A172 (cell line): ENCODE measurements around the gene NTM. TPM values are rescaled to one million over a fixed set of nuclear protein-coding genes. Genes with fewer than 3 reads are reported as not detected.

Source experiments
- DNase-seq: peaks from one replicate; pipeline ENCODE4 v3.0.0-alpha.2; 2015; ENCODE audit warnings: low spot score
- total RNA-seq: library from RNA; depleted of rRNA; stranded (reverse); fragments of >200 nt; shearing (Covaris generic); gene quantifications from 2 replicates; pipeline ENCODE4 v1.2.3, GENCODE V29; 2014

The NTM gene
- total RNA-seq, 1 experiment from 2014 or later, result 1.4 TPM

DNA sequence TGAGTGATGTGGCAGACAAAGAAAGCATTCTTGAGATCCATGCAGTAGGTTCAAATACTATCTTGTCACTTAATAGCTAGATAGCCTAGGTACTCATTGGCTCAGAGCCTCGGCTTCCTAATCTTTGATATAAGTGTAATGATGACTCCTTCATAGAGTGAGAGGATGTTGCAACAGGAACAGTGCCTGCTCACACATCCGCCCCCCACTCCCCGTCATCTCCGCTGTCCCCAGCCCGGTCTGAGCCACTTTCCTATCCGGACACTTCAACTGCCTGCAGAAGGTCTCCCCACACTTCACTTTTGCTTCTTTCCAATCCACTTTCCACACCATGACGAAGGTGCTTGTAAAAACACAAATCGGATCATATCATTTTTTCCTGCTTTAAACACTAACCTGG is 128.8 kb downstream of the NTM start:
- DNase-seq, result no peak

DNA sequence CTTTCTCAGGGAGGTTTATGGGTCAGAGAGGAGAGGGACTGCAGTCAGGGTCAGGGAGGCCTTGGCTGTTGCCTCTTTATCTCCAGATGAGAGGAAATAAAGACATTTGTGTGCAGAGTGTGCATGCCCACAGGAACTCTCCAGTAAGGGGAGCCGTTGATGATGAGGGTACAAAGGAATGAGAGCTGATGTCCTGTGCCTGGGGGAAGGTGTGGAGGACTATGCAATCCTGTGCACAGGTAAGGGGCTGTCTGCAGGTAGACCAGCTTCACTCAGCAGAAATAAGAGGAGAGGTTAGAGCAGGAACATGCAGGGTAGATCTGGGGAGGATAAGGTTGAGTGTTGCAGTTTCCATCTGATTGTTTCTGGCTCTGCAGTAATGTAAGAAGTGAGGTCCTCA is 132.6 kb downstream of the NTM start:
- DNase-seq, result no peak

DNA sequence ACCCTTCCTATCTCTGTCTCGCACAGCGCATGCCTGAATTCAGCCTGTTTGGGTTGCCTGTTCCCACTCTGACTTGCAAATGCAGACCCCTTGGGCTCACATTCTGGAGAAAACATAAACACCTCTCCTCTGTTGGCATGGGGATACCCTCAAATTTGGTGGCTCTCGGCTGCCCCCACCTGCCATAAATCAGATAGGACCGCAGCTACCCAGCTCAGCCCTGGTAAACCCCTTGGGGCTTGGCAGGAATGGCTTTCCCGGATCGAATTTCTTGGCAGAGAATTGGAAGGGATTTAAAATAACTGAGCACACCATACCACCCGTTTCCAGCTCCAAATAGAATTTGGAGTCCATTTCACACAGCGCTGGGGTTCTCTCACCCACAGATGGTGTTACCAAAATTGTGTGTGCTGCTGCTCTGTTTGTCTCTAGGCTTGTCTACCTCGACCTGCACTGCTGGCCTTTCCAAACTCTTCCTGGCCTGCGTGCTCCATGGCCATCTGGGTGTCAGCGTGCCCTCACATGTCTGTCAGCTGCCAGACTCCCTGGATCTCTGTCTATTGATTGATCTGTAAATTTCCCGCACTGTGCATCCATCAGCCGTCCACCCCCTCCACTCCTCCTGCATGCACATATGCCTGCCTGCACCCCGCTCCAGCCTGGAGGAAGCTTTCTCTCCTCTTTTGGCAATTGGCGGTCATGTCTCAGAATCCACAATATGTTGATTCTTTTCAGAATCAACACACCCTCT is 134.0 kb downstream of the NTM start:
- no peak for DNase-seq

GRCh38 chr11:131506348-131506747 is 135.9 kb downstream of the NTM start:
- no peak for DNase-seq

- no peak for DNase-seq
Observed at GRCh38 chr11:131510662-131511061, 140.2 kb downstream of the NTM start.

GRCh38 chr11:131511794-131512193 is 141.4 kb downstream of the NTM start:
- DNase-seq, result no peak

GRCh38 chr11:131512228-131512627 is 141.8 kb downstream of the NTM start:
- DNase-seq, result no peak

DNA sequence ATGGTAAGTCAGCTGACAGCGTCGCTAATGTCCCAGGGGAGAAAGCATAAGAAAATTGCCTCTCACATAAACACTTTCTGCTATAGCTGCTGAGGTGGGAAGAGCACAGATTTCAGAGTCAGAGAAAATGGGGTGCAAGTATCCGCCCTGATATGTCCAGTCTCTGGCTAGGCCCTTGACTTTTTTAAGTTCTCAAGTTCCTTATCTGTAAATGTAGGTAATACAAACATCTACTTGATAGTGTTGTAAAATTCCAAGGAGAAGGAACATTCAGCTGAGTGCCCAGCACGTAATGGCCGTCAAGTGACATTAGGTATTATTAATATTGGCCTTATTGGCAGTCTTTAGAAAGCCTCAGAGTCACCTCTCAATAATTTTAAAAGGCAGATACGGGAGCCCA is 143.6 kb downstream of the NTM start:
- no peak for DNase-seq

GRCh38 chr11:131518305-131518838 is 148.0 kb downstream of the NTM start:
- DNase-seq, result no peak

DNA sequence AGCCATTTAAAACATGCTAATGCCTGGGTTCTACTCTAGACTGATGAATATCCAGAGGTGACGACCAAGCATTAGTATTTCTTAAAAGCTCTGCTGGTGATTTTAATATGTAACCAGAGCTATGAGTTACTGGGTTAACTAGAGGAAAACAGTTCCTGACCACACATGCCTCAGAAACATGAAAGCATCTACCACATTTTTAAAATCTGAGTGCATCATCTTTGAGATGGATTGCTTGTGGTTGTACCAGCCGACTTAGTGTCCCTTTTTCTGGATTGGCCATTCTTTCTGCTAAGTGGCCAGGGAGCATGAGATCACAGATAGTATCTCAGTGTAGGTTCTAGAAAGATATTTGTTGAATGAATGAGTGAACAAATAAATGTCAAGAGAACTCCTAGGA is 152.4 kb downstream of the NTM start:
- no peak for DNase-seq

DNA sequence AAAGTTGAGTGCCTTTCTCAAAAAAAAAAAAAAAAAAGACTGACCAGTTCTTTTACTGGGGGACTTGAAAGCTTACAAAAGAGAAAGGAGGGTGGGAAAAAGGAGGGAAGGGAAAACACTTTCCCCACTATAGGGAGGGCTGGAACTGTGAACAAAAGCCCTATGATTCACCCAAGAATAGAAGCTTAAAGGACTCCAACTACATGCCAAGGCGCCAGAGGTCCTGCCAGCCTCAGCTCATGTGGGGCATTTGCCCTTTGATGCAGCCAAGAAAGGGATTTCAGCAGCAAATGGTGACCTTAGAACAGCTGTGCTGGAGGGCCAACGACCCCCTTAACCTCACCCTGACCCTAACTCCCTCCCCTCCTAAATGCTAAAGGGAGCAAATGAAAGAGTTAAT is 160.0 kb downstream of the NTM start:
- no peak for DNase-seq

GRCh38 chr11:131533149-131533548 is 162.7 kb downstream of the NTM start:
- no peak for DNase-seq

GRCh38 chr11:131533998-131534397 is 163.6 kb downstream of the NTM start:
- DNase-seq, result no peak

- no peak for DNase-seq
Observed at GRCh38 chr11:131534611-131535010, 164.2 kb downstream of the NTM start.

- no peak for DNase-seq
Observed at GRCh38 chr11:131536159-131536558, 165.7 kb downstream of the NTM start.

GRCh38 chr11:131537196-131537595 is 166.8 kb downstream of the NTM start:
- DNase-seq, result no peak

DNA sequence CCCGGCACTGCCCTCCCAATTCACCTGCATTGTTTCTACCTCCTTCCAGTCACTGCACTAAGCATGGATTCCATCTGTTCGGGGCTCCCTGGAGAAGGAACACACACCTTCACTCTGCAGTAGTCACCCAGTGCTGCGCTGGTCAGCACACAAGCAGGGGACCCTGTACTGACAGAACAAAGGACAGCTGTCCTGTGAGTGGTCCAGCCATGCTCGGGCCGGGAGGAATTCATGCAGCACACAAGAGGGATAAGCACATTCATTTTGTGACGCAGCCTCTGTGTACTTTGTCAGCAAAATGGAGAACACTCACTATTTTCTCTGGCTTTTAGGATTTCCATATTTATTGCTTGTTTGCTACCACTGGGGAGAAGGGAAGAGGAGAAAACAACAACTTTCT is 167.3 kb downstream of the NTM start:
- DNase-seq, result no peak

- no peak for DNase-seq
Observed at GRCh38 chr11:131538322-131538721, 167.9 kb downstream of the NTM start.

- DNase-seq, result no peak
Observed at GRCh38 chr11:131540676-131541075, 170.3 kb downstream of the NTM start.

DNA sequence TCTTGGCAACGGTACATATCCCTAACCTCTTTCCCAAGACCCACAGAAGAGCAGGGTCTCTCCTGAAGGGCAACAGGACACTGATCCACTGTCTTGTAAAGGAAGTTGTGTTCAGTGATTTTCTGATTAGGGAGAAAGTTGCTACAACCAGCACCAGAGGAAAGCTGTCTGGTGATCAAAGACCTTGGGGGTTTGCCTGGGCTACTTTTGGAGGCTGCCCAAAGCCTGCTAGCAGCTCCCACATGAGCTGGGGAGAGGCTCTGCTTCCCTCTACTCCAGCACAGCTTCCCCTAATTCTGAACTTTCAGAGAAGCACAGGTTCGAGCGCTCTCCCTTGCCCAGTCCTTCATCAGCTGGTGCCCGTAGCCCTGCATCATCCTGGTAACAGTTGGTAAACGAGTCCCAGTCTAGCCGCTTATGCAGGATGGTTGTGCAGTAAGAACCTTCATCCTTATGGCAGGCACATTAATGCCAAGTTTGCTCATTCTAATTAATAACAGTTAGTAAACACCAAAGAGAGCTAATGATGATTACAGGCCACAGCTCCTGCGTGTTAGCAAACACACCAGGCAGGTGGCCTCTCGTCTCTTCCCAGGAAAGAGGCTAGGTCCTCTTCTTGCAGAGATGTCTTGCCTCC is 173.1 kb downstream of the NTM start:
- DNase-seq, result no peak

DNA sequence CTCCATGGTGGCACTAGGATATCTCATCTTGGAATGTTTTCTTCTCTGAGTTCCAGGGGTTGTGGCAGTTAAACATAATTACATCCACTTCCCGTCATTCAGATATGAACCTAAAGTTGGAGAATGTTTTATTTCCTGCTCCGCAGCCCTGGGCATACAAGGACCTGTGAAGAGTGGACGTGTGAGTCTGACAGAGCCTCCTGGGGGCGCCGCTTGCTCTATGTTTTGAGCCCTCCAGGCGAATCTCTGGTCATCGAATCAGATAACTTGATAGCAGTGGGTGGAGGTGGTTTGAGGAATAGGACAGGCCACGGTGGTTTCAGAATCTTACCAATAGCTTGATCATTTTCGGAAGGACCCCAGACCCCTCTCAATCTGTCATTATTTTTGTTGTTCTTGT is 174.2 kb downstream of the NTM start:
- DNase-seq, result no peak

DNA sequence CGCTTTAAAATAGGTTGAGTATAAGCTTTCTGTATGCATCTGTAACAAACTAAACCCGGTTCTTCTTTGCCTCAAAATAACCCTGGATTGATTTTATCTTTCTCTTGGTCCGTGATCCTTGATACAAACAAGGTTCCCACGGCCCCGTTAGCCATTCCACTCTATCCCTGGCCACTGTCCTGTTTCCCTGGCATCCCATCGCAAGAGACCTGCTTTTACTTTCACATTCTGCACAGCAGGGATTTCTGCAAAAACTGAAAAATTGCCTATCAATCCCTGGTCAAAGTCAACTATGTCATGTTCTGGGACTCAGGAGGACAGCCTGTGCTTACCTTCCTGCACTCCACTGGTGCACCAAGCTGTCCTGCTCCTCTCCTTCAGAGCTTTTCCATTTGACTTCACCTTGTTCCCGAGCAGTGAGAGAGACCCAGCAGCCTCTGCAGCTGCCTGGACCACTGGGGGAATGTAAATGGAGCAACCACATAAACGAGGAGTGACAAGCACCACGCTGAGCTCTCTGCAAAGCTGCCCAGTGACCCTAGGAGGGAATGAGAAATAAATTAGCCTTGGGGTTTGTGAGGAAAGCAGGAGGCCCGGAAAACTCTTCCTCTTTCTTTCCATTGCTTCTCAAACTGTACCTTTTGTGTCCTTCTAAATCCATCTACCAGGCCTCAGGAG is 175.9 kb downstream of the NTM start:
- no peak for DNase-seq

DNA sequence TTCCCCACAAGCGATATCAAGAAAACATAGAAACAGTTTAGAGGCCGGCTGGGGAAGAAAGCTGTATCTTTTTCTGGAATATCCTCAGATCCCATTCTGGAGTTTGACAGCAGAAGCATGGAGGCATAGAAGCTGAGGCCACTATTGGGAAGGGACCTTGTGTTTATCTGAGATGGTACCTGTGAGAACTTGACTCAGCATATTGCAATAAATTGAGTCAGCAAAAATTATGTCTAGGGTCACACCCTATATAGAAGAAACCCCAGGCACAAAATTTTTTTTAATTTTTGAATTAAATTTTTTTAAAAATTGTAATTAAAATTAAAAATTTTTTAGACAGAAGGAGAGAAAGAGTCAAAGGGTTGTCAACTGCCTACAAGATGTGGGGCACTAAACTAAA is 178.7 kb downstream of the NTM start:
- DNase-seq, result no peak
